Activated CD8-positive, alpha-beta memory T cell treated with anti-CD3 and anti-CD28 coated beads, Interleukin-2, amount 50 U/mL, for 1 hour (primary cell): ENCODE measurements around the gene VPS51.

Experiments
- DNase-seq: peaks from one replicate; pipeline ENCODE4 v3.0.0-alpha.2; 2020; ENCODE audit errors: extremely low read depth

Gene VPS51

GRCh38 chr11:65071907-65072630, 23.9 kb upstream of the VPS51 start:
- DNase-seq: no peak

- DNase-seq: no peak
Measured at GRCh38 chr11:65072631-65072966, 23.4 kb upstream of the VPS51 start.

GRCh38 chr11:65077451-65077850, 18.6 kb upstream of the VPS51 start:
- DNase-seq: no peak

GRCh38 chr11:65078151-65078550, 17.9 kb upstream of the VPS51 start:
- no peak for DNase-seq

GRCh38 chr11:65078786-65079342, 17.1 kb upstream of the VPS51 start:
- no peak for DNase-seq

- DNase-seq: no peak
Measured at GRCh38 chr11:65083134-65083833, 12.7 kb upstream of the VPS51 start.

- DNase-seq: peak; percentile 79
Measured at GRCh38 chr11:65083834-65084597, 12.0 kb upstream of the VPS51 start, which contains the start of the genes CDCA5 and ZFPL1. Gene CDCA5, minus strand, starts transcription at chr11:65084040. Its CDS starts 62 bp downstream, at chr11:65083978. Gene ZFPL1, plus strand, starts transcription at chr11:65084222. Its CDS starts 477 bp downstream, at chr11:65084699.

- no peak for DNase-seq
Measured at GRCh38 chr11:65084598-65085375, 11.2 kb upstream of the VPS51 start.

- no peak for DNase-seq
Measured at GRCh38 chr11:65085446-65085845, 10.6 kb upstream of the VPS51 start.

- no peak for DNase-seq
Measured at GRCh38 chr11:65086809-65087208, 9.2 kb upstream of the VPS51 start.

GRCh38 chr11:65087216-65087615, 8.8 kb upstream of the VPS51 start:
- DNase-seq: no peak

GRCh38 chr11:65087827-65088226, 8.2 kb upstream of the VPS51 start:
- no peak for DNase-seq

GRCh38 chr11:65089621-65090020, 6.4 kb upstream of the VPS51 start:
- no peak for DNase-seq

- DNase-seq: no peak
Measured at GRCh38 chr11:65090628-65091027, 5.4 kb upstream of the VPS51 start.

GRCh38 chr11:65095427-65095826, 587 bp upstream of the VPS51 start:
- DNase-seq: no peak

- no peak for DNase-seq
Measured at GRCh38 chr11:65096926-65097325, 912 bp downstream of the VPS51 start.

- no peak for DNase-seq
Measured at GRCh38 chr11:65100674-65101350, 4.8 kb downstream of the VPS51 start.

GRCh38 chr11:65102142-65103095, 6.4 kb downstream of the VPS51 start:
- DNase-seq: no peak

- DNase-seq: no peak
Measured at GRCh38 chr11:65103476-65103875, 7.5 kb downstream of the VPS51 start.

GRCh38 chr11:65104628-65105027, 8.6 kb downstream of the VPS51 start:
- DNase-seq: no peak
